GM12878 (cell line): ENCODE measurements around the gene SEMA3A. TPM values are rescaled to one million over a fixed set of nuclear protein-coding genes. Genes with fewer than 3 reads are reported as not detected.

Source experiments
- ATAC-seq: fragments of 200-7000 bp; cut with Tn5 transposase; 3 replicates; pipeline ENCODE4 v1.9.1; 2020; ENCODE audit warnings: mild to moderate bottlenecking, moderate library complexity
- BruUV-seq: library from RNA; stranded (reverse); fragments of 400-500 nt; replicated peaks from 2 replicates; lab custom pipeline; 2021; lab: Mats Ljungman, UMichigan
- CTCF ChIA-PET: fragments of 300-600 bp; sonication (Branson Sonifier 250); formaldehyde crosslinking; extraction: SDS; loops from one replicate; lab custom pipeline; 2021; ENCODE audit warnings: inconsistent platforms; lab: Yijun Ruan, JAX
- POLR2A ChIA-PET: fragments of 350-600 bp; formaldehyde crosslinking; extraction: SDS; loops from one replicate; lab custom pipeline; 2021; ENCODE audit warnings: inconsistent platforms; lab: Charles Lee
- RAD21 ChIA-PET: fragments of 300-600 bp; sonication (Branson Sonifier 250); formaldehyde crosslinking; loops from one replicate; lab custom pipeline; 2023; ENCODE audit warnings: antibody characterized with exemption; ENCODE audit not compliant: unreplicated experiment; lab: Charles Lee
- SMC1A ChIA-PET: fragments of 300-600 bp; sonication (Branson Sonifier 250); formaldehyde crosslinking; loops from one replicate; lab custom pipeline; 2023; ENCODE audit not compliant: unreplicated experiment, uncharacterized antibody; lab: Charles Lee
- DNase-seq: peaks from one replicate; pipeline ENCODE4 v3.0.0-alpha.2; 2011; ENCODE audit warnings: low read depth, low spot score
- FAIRE-seq: peaks from 3 replicates; lab custom pipeline; 2011; peaks lifted over from hg19 to GRCh38; lab: Jason Lieb, UNC
- H2AFZ ChIP-seq: 2 replicates; pipeline ENCODE4 v1.6.0; 2011; ENCODE audit warnings: low read depth, low read length, control low read depth; ENCODE audit not compliant: control insufficient read depth
- H3K27ac ChIP-seq: 2 replicates; pipeline ENCODE4 v1.5.1; 2011; ENCODE audit warnings: control low read depth; ENCODE audit not compliant: control insufficient read depth, insufficient read depth
- H3K27me3 ChIP-seq, 2 experiments: replicated peaks in 1 of 2; 2 replicates each; pipeline versions ENCODE4 v1.6.0 to v1.6.1; 2011; ENCODE audit warnings: low read length in 1 of 2; ENCODE audit not compliant: control insufficient read depth in 2 of 2, insufficient read depth in 2 of 2
- H3K36me3 ChIP-seq, 2 experiments: 2 replicates each; pipeline ENCODE4 v1.5.1; 2011; ENCODE audit warnings: low read length in 1 of 2; ENCODE audit not compliant: control insufficient read depth in 2 of 2, insufficient read depth in 2 of 2
- H3K4me1 ChIP-seq: 2 replicates; pipeline ENCODE4 v1.6.1; 2011; ENCODE audit warnings: mild to moderate bottlenecking, low read length, moderate library complexity, mixed read lengths; ENCODE audit not compliant: control insufficient read depth, insufficient read depth
- H3K4me2 ChIP-seq: 2 replicates; pipeline ENCODE4 v1.6.0; 2011; ENCODE audit warnings: control low read depth; ENCODE audit not compliant: control insufficient read depth, insufficient read depth
- H3K4me3 ChIP-seq: fragments of 200-600 bp; sonication (generic); 2 replicates; pipeline ENCODE4 v1.5.1; 2016
- H3K79me2 ChIP-seq: 2 replicates; pipeline ENCODE4 v1.6.0; 2011; ENCODE audit warnings: low read length; ENCODE audit not compliant: control insufficient read depth, insufficient read depth
- H3K9ac ChIP-seq: 2 replicates; pipeline ENCODE4 v1.8.0; 2011; ENCODE audit warnings: low read length, control low read depth, mixed read lengths; ENCODE audit not compliant: control insufficient read depth, insufficient read depth
- H3K9me3 ChIP-seq: replicated peaks from 3 replicates; pipeline ENCODE4 v1.5.1; 2011; ENCODE audit warnings: mild to moderate bottlenecking, low read length; ENCODE audit not compliant: control insufficient read depth, insufficient read depth
- H4K20me1 ChIP-seq: 2 replicates; pipeline ENCODE4 v1.6.0; 2011; ENCODE audit not compliant: control insufficient read depth, insufficient read depth
- CTCF ChIP-seq, 3 experiments: IDR thresholded peaks in 2 of 3; conservative IDR thresholded peaks in 1 of 3; 2 replicates each; pipeline ENCODE4 v1.5.1; 2011; ENCODE audit warnings: low read depth in 3 of 3, low read length in 3 of 3, mild to moderate bottlenecking in 3 of 3, control low read depth in 2 of 3, moderate library complexity in 2 of 3, inconsistent platforms in 1 of 3, mixed read lengths in 1 of 3; ENCODE audit not compliant: control insufficient read depth in 2 of 3, insufficient read depth in 1 of 3; ENCODE audit errors: extremely low read depth in 1 of 3
- IKZF2 ChIP-seq, 2 experiments: fragments of 450-650 bp; IDR thresholded peaks; 2 replicates each; pipeline ENCODE4 v1.6.1; 2017; ENCODE audit warnings: mild to moderate bottlenecking in 2 of 2, moderate library complexity in 2 of 2
- NBN ChIP-seq: fragments of 450-650 bp; IDR thresholded peaks from 2 replicates; pipeline ENCODE4 v1.6.1; 2016
- PAX8 ChIP-seq: fragments of 450-650 bp; IDR thresholded peaks from 2 replicates; pipeline ENCODE4 v1.6.1; 2017; ENCODE audit warnings: mild to moderate bottlenecking, moderate library complexity
- POLR2AphosphoS5 ChIP-seq: IDR thresholded peaks from 2 replicates; pipeline ENCODE4 v1.6.1; 2011; ENCODE audit warnings: mild to moderate bottlenecking, low read length, inconsistent platforms
- RAD21 ChIP-seq: IDR thresholded peaks from 2 replicates; pipeline ENCODE4 v1.6.1; 2011; ENCODE audit warnings: mild to moderate bottlenecking, low read depth, low read length, moderate library complexity; ENCODE audit not compliant: insufficient read depth
- RBBP5 ChIP-seq: fragments of 200-600 bp; sonication (generic); conservative IDR thresholded peaks from 2 replicates; pipeline ENCODE4 v1.6.1; 2016
- RUNX3 ChIP-seq: IDR thresholded peaks from 2 replicates; pipeline ENCODE4 v1.6.1; 2012; ENCODE audit warnings: low read length, inconsistent platforms
- TARDBP ChIP-seq: IDR thresholded peaks from 2 replicates; pipeline ENCODE4 v1.6.1; 2016; ENCODE audit warnings: borderline replicate concordance
- USF1 ChIP-seq: IDR thresholded peaks from 2 replicates; pipeline ENCODE4 v1.6.1; 2011; ENCODE audit warnings: borderline replicate concordance, low read depth, mild to moderate bottlenecking, moderate library complexity, mixed read lengths, low read length; ENCODE audit not compliant: insufficient read depth; ENCODE audit errors: extremely low read length
- YBX1 ChIP-seq: fragments of 450-650 bp; IDR thresholded peaks from 2 replicates; pipeline ENCODE4 v1.6.1; 2016; ENCODE audit warnings: antibody characterized with exemption
- ZBTB40 ChIP-seq: fragments of 450-650 bp; IDR thresholded peaks from 2 replicates; pipeline ENCODE4 v1.6.1; 2016; ENCODE audit warnings: mild to moderate bottlenecking, moderate library complexity, borderline replicate concordance
- ZNF592 ChIP-seq: fragments of 450-650 bp; IDR thresholded peaks from 2 replicates; pipeline ENCODE4 v1.6.1; 2017; ENCODE audit warnings: mild to moderate bottlenecking, moderate library complexity
- WGBS: methylation state at CpG from one replicate; pipeline ENCODE4 v1.1.6; 2016; ENCODE audit warnings: low lambda C conversion rate; ENCODE audit not compliant: insufficient replicate concordance, insufficient coverage; ENCODE audit errors: missing lambda C conversion rate; 5-methylcytosine and 5-hydroxymethylcytosine counted together
- in situ Hi-C: fragments of 300-500 bp; cut with MboI; formaldehyde crosslinking; loops from 9 replicates; pipeline ENCODE4 v1.14.3; 2018; ENCODE audit warnings: mixed read lengths
- intact Hi-C: fragments of 100-400 bp; cut with micrococcal nuclease; formaldehyde crosslinking; loops from one replicate; pipeline ENCODE4 v1.14.2; 2022; ENCODE audit not compliant: unreplicated experiment
- polyA plus RNA-seq, 11 experiments: library from polyadenylated mRNA; depleted of rRNA in 4 of 11; unstranded in 6 of 11; stranded (reverse) in 5 of 11; fragments of >200 nt; fragmentation: Nextera tagmentation in 4 of 11; fragmentation: Illumina TruSeq in 1 of 11; extraction: Ambion mirVana in 4 of 11; extraction: Trizol in 1 of 11; gene quantifications; 1 replicate in 1 of 11; 2 replicates in 10 of 11; pipeline versions ENCODE4 v1.2.1 to v1.2.3, GENCODE V29; 2011 to 2016; ENCODE audit warnings: inconsistent platforms in 2 of 11, missing spikeins in 2 of 11, low read depth in 1 of 11
- total RNA-seq, 4 experiments: library from RNA; depleted of rRNA in 3 of 4; stranded (reverse); fragments of >200 nt in 3 of 4; fragmentation: Illumina TruSeq in 1 of 4; extraction: Trizol in 1 of 4; gene quantifications; 2 replicates each; pipeline versions ENCODE4 v1.2.1 to v1.2.3, GENCODE V29; 2013 to 2021

SEMA3A gene
- total and polyA plus RNA-seq, 10 of the 15 experiments (the other 5 are each of a cell fraction or from before 2014, with no cell fraction given) = 0.01 to 3.3 (median 0.24) TPM

- H3K4me2 ChIP-seq = no peak overlapping the region
- intact Hi-C loops = no loop called here
- no peaks in the 10 kb centered on the region for H3K9me3 ChIP-seq
- no peaks in the 10 kb centered on the region for H3K27me3 ChIP-seq
- no peak overlapping the region for H2AFZ ChIP-seq
- WGBS = 14% methylated on average over 6 of the region's 6 CpGs
- H3K27ac ChIP-seq = no peak overlapping the region
- H3K79me2 ChIP-seq = no peaks in the 10 kb centered on the region
- no TSS peak for BruUV-seq
- no peak overlapping the region for H3K9ac ChIP-seq
- CTCF ChIA-PET = interaction anchor here (1.8 kb wide), 1 partner anchor 8 kb away, joined by 4 read pairs; no protein-coding TSS in a partner anchor
- no peaks in the 10 kb centered on the region for H3K36me3 ChIP-seq
- H3K4me1 ChIP-seq = no peaks in the 10 kb centered on the region
- H4K20me1 ChIP-seq = no peaks in the 10 kb centered on the region
- RAD21 ChIA-PET = interaction anchor here (1.5 kb wide), 1 partner anchor 142 kb away, joined by 3 read pairs; no protein-coding TSS in a partner anchor
- in situ Hi-C loops = no loop called here
- POLR2A ChIA-PET = no interaction called here
- H3K4me3 ChIP-seq = no peak overlapping the region
- SMC1A ChIA-PET = interaction anchor here (0.9 to 1.8 kb wide), 6 partner anchors 8 to 61 kb away, joined by 3 to 5 read pairs (median 3); no protein-coding TSS in a partner anchor
- DNase-seq = no peak
- FAIRE-seq = no peak
- ATAC-seq = no peak
- TF ChIP-seq RBBP5 (no peak), ZBTB40 (no peak), POLR2AphosphoS5 (no peak), YBX1 (no peak), TARDBP (no peak), PAX8 (no peak), RUNX3 (no peak), CTCF (IDR thresholded peaks at IDR 0.05 in 2 of 3, conservative IDR thresholded peaks at IDR 0.05 in 1 of 3; ENCODE audit: control insufficient read depth in 2 of 3, extremely low read depth in 1 of 3, insufficient read depth in 1 of 3, low read depth in 3 of 3, low read length in 3 of 3) (no peak), IKZF2 (IDR thresholded peaks at IDR 0.05) (no peak), NBN (no peak), USF1 (no peak), RAD21 (no peak), ZNF592 (no peak)
These were observed 173.2 kb downstream of the SEMA3A start for GRCh38 chr7:84021292-84021908.
